HEK293 (cell line): ENCODE data around the gene CAMK2G.

Experiments used
- TCF7L2 ChIP-seq: IDR thresholded peaks from 2 replicates; pipeline ENCODE4 v1.6.1; 2011; ENCODE audit warnings: low read depth, mild to moderate bottlenecking, inconsistent platforms, low read length, moderate library complexity, borderline replicate concordance
- TRIM28 ChIP-seq: IDR thresholded peaks from 2 replicates; pipeline ENCODE4 v1.6.1; 2011; ENCODE audit warnings: low read length, control low read depth, borderline replicate concordance
- ZNF133 ChIP-seq: fragments of 450-650 bp; formaldehyde crosslinking; IDR thresholded peaks from 2 replicates; pipeline ENCODE4 v1.5.1; 2016; ENCODE audit warnings: missing biosample characterization, missing genetic modification characterization
- ZNF302 ChIP-seq: fragments of 450-650 bp; formaldehyde crosslinking; IDR thresholded peaks from 2 replicates; pipeline ENCODE4 v1.5.1; 2016; ENCODE audit warnings: missing biosample characterization, missing genetic modification characterization, low read depth
- ZNF701 ChIP-seq: fragments of 450-650 bp; formaldehyde crosslinking; IDR thresholded peaks from 2 replicates; pipeline ENCODE4 v1.5.1; 2016; ENCODE audit warnings: missing biosample characterization, missing genetic modification characterization
- ZNF777 ChIP-seq: fragments of 450-650 bp; formaldehyde crosslinking; IDR thresholded peaks from 2 replicates; pipeline ENCODE4 v1.5.1; 2017; ENCODE audit warnings: missing biosample characterization, missing genetic modification characterization, borderline replicate concordance
- TF ChIP-seq, protein P1 (sequence below): fragments of 450-650 bp; formaldehyde crosslinking; IDR thresholded peaks from 2 replicates; pipeline ENCODE4 v1.5.1; 2016; ENCODE audit warnings: missing biosample characterization, missing genetic modification characterization
- TF ChIP-seq, protein P2 (sequence below): fragments of 450-650 bp; formaldehyde crosslinking; IDR thresholded peaks from 2 replicates; pipeline ENCODE4 v1.5.1; 2016; ENCODE audit warnings: missing biosample characterization, missing genetic modification characterization
- TF ChIP-seq, protein P3 (sequence below): fragments of 450-650 bp; formaldehyde crosslinking; IDR thresholded peaks from 2 replicates; pipeline ENCODE4 v1.5.1; 2016; ENCODE audit warnings: missing biosample characterization, missing genetic modification characterization
- TF ChIP-seq, protein P4 (sequence below): fragments of 450-650 bp; formaldehyde crosslinking; IDR thresholded peaks from 2 replicates; pipeline ENCODE4 v1.5.1; 2016; ENCODE audit warnings: missing biosample characterization, missing genetic modification characterization

DNA sequence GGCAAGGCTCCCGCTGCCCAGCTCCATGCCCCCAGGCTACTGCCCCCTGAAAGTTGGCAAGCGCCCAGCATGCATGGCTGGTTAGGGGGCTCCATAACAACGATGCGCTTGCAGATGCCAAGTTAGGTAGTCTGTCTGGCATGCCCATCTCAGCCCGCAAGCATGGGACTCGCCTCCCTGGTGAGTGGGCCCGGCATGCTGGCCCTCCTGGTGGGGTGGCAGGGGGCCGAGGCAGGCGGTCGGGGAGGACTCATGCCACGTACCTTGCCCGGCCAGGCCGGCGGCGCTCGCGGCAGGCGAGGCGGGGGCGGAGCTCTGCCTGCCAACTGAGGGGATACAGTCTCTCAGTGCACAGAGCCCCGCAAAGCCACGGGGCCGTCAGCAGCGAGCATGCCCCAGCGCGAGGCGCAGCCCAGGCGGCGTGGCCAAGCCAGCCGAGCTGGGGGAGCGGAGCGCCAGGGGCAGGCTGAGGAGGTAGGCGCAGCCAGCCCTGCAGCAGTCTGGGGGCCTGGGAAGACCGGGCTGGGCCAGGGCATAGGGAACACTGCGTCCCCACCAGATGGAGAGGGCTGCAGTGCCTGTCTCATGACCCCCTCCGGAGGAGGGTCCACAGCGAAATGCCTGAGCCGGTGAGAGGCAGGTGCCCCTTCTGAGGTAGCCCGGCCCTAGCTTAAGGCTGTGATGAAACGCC is 34.9 kb downstream of the CAMK2G start:
- no peak for TF ChIP-seq TCF7L2
- TF ChIP-seq, protein P1, sequence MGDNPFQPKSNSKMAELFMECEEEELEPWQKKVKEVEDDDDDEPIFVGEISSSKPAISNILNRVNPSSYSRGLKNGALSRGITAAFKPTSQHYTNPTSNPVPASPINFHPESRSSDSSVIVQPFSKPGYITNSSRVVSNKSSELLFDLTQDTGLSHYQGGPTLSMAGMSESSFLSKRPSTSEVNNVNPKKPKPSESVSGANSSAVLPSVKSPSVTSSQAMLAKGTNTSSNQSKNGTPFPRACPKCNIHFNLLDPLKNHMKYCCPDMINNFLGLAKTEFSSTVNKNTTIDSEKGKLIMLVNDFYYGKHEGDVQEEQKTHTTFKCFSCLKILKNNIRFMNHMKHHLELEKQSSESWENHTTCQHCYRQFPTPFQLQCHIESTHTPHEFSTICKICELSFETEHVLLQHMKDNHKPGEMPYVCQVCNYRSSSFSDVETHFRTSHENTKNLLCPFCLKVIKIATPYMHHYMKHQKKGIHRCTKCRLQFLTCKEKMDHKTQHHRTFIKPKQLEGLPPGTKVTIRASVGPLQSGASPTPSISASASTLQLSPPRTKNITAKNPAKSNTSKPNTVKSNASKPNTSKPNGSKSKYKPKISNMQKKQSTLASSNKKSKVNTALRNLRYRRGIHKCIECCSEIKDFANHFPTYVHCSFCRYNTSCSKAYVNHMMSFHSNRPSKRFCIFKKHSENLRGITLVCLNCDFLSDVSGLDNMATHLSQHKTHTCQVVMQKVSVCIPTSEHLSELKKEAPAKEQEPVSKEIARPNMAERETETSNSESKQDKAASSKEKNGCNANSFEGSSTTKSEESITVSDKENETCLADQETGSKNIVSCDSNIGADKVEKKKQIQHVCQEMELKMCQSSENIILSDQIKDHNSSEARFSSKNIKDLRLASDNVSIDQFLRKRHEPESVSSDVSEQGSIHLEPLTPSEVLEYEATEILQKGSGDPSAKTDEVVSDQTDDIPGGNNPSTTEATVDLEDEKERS (tag by site-specific recombination) = no peak
- no peak for TF ChIP-seq ZNF133 (tag by site-specific recombination)
- no peak for TF ChIP-seq ZNF302 (tag by site-specific recombination)
- TF ChIP-seq, protein P2, sequence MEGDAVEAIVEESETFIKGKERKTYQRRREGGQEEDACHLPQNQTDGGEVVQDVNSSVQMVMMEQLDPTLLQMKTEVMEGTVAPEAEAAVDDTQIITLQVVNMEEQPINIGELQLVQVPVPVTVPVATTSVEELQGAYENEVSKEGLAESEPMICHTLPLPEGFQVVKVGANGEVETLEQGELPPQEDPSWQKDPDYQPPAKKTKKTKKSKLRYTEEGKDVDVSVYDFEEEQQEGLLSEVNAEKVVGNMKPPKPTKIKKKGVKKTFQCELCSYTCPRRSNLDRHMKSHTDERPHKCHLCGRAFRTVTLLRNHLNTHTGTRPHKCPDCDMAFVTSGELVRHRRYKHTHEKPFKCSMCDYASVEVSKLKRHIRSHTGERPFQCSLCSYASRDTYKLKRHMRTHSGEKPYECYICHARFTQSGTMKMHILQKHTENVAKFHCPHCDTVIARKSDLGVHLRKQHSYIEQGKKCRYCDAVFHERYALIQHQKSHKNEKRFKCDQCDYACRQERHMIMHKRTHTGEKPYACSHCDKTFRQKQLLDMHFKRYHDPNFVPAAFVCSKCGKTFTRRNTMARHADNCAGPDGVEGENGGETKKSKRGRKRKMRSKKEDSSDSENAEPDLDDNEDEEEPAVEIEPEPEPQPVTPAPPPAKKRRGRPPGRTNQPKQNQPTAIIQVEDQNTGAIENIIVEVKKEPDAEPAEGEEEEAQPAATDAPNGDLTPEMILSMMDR = no peak
- TF ChIP-seq, protein P3, sequence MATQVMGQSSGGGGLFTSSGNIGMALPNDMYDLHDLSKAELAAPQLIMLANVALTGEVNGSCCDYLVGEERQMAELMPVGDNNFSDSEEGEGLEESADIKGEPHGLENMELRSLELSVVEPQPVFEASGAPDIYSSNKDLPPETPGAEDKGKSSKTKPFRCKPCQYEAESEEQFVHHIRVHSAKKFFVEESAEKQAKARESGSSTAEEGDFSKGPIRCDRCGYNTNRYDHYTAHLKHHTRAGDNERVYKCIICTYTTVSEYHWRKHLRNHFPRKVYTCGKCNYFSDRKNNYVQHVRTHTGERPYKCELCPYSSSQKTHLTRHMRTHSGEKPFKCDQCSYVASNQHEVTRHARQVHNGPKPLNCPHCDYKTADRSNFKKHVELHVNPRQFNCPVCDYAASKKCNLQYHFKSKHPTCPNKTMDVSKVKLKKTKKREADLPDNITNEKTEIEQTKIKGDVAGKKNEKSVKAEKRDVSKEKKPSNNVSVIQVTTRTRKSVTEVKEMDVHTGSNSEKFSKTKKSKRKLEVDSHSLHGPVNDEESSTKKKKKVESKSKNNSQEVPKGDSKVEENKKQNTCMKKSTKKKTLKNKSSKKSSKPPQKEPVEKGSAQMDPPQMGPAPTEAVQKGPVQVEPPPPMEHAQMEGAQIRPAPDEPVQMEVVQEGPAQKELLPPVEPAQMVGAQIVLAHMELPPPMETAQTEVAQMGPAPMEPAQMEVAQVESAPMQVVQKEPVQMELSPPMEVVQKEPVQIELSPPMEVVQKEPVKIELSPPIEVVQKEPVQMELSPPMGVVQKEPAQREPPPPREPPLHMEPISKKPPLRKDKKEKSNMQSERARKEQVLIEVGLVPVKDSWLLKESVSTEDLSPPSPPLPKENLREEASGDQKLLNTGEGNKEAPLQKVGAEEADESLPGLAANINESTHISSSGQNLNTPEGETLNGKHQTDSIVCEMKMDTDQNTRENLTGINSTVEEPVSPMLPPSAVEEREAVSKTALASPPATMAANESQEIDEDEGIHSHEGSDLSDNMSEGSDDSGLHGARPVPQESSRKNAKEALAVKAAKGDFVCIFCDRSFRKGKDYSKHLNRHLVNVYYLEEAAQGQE = no peak
- TF ChIP-seq, protein P4, sequence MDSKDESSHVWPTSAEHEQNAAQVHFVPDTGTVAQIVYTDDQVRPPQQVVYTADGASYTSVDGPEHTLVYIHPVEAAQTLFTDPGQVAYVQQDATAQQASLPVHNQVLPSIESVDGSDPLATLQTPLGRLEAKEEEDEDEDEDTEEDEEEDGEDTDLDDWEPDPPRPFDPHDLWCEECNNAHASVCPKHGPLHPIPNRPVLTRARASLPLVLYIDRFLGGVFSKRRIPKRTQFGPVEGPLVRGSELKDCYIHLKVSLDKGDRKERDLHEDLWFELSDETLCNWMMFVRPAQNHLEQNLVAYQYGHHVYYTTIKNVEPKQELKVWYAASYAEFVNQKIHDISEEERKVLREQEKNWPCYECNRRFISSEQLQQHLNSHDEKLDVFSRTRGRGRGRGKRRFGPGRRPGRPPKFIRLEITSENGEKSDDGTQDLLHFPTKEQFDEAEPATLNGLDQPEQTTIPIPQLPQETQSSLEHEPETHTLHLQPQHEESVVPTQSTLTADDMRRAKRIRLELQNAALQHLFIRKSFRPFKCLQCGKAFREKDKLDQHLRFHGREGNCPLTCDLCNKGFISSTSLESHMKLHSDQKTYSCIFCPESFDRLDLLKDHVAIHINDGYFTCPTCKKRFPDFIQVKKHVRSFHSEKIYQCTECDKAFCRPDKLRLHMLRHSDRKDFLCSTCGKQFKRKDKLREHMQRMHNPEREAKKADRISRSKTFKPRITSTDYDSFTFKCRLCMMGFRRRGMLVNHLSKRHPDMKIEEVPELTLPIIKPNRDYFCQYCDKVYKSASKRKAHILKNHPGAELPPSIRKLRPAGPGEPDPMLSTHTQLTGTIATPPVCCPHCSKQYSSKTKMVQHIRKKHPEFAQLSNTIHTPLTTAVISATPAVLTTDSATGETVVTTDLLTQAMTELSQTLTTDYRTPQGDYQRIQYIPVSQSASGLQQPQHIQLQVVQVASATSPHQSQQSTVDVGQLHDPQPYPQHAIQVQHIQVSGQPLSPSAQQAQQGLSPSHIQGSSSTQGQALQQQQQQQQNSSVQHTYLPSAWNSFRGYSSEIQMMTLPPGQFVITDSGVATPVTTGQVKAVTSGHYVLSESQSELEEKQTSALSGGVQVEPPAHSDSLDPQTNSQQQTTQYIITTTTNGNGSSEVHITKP (tag by site-specific recombination) = no peak
- TF ChIP-seq ZNF777 = no peak
- TF ChIP-seq ZNF701 = no peak
- TF ChIP-seq TRIM28 = no peak
